ENCODE results near the gene ZNF536.

Gene ZNF536

GRCh38 chr19:30539981-30540380 lies 167.8 kb downstream of the ZNF536 start:
- DNase-seq = no peak

GRCh38 chr19:30540761-30541160 lies 168.6 kb downstream of the ZNF536 start:
- no peak for DNase-seq

GRCh38 chr19:30541575-30541974 lies 169.4 kb downstream of the ZNF536 start:
- no peak for DNase-seq

GRCh38 chr19:30543243-30543945 lies 171.2 kb downstream of the ZNF536 start:
- no peak for DNase-seq

GRCh38 chr19:30545752-30546151 lies 173.6 kb downstream of the ZNF536 start:
- no peak for DNase-seq

GRCh38 chr19:30546332-30546731 lies 174.1 kb downstream of the ZNF536 start:
- DNase-seq = no peak

- DNase-seq = no peak
Observed at GRCh38 chr19:30547246-30547645, 175.1 kb downstream of the ZNF536 start.

GRCh38 chr19:30549151-30549550 lies 177.0 kb downstream of the ZNF536 start:
- no peak for DNase-seq

- no peak for DNase-seq
Observed at GRCh38 chr19:30551271-30551670, 179.1 kb downstream of the ZNF536 start.

GRCh38 chr19:30552593-30552992 lies 180.4 kb downstream of the ZNF536 start:
- DNase-seq = no peak

GRCh38 chr19:30555075-30555790 lies 183.0 kb downstream of the ZNF536 start:
- no peak for DNase-seq

GRCh38 chr19:30555791-30556110 lies 183.6 kb downstream of the ZNF536 start:
- no peak for DNase-seq

- no peak for DNase-seq
Observed at GRCh38 chr19:30556230-30556711, 184.1 kb downstream of the ZNF536 start.

- DNase-seq = no peak
Observed at GRCh38 chr19:30557212-30557611, 185.0 kb downstream of the ZNF536 start.

GRCh38 chr19:30557927-30558557 lies 185.9 kb downstream of the ZNF536 start:
- no peak for DNase-seq

- no peak for DNase-seq
Observed at GRCh38 chr19:30558793-30559192, 186.6 kb downstream of the ZNF536 start.

- no peak for DNase-seq
Observed at GRCh38 chr19:30559446-30559845, 187.3 kb downstream of the ZNF536 start.

GRCh38 chr19:30562981-30563380 lies 190.8 kb downstream of the ZNF536 start:
- no peak for DNase-seq

GRCh38 chr19:30563691-30564090 lies 191.5 kb downstream of the ZNF536 start:
- no peak for DNase-seq

GRCh38 chr19:30564551-30565011 lies 192.4 kb downstream of the ZNF536 start:
- no peak for DNase-seq

GRCh38 chr19:30565636-30566035 lies 193.5 kb downstream of the ZNF536 start:
- no peak for DNase-seq

- DNase-seq = no peak
Observed at GRCh38 chr19:30566681-30567420, 194.7 kb downstream of the ZNF536 start.

- no peak for DNase-seq
Observed at GRCh38 chr19:30567536-30568232, 195.5 kb downstream of the ZNF536 start.

All from HCEC 1CT (cell line).